Cardiac fibroblast (primary cell): Measurements from ENCODE around the gene MYH7B.

Experiments used
- DNase-seq, 2 donors: peaks; one replicate each; pipeline versions ENCODE4 v3.0.0 to v3.0.0-alpha.2; 2010; ENCODE audit warnings: low read depth in 2 of 2
- H3K4me3 ChIP-seq, 2 donors: replicated peaks in 1 of 2; 1 replicate in 1 of 2; 2 replicates in 1 of 2; pipeline ENCODE4 v1.5.1; 2011; ENCODE audit warnings: low read depth in 2 of 2, low read length in 2 of 2, mild to moderate bottlenecking in 2 of 2, moderate library complexity in 1 of 2
- TF ChIP-seq, protein P1 (sequence below): IDR thresholded peaks from one replicate; pipeline ENCODE4 v1.5.1; 2011; ENCODE audit warnings: low read depth, mild to moderate bottlenecking, low read length, inconsistent platforms

The MYH7B gene

DNA sequence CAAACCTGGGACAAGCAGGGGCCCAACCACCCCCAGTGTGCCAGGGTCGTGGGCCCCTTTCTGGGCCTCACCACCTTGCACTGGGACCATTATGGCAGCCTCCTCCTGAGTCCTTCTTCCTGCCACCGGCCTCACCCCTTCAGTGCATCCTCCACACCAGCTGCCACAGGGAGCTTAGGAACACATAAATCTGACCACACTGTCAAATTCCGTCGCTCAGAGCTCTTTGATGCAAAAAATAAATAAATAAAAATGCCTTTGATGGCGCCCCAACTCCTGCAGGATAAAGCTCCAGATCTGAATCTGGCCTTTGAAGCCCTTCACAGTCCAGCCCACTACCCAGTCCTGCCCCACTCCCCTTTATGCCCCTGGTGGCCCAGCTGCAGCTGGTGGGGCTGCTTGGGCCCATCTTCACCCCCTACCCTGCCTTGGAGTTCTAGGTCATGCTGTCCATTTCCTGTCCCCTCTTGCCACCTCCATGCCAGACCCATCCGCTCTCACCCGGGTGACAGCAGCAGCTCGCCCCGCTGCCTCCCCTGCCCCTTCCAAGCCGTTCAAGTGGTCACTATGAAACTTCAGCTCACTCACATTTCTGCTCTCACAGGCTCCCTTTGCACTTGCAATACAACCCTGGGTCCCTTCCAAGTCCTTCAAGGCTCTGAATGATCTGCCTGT is 16.0 kb downstream of the MYH7B start:
- TF ChIP-seq, protein P1, sequence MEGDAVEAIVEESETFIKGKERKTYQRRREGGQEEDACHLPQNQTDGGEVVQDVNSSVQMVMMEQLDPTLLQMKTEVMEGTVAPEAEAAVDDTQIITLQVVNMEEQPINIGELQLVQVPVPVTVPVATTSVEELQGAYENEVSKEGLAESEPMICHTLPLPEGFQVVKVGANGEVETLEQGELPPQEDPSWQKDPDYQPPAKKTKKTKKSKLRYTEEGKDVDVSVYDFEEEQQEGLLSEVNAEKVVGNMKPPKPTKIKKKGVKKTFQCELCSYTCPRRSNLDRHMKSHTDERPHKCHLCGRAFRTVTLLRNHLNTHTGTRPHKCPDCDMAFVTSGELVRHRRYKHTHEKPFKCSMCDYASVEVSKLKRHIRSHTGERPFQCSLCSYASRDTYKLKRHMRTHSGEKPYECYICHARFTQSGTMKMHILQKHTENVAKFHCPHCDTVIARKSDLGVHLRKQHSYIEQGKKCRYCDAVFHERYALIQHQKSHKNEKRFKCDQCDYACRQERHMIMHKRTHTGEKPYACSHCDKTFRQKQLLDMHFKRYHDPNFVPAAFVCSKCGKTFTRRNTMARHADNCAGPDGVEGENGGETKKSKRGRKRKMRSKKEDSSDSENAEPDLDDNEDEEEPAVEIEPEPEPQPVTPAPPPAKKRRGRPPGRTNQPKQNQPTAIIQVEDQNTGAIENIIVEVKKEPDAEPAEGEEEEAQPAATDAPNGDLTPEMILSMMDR, result no peak
- H3K4me3 ChIP-seq, result no peak overlapping the region
- DNase-seq, result no peak

DNA sequence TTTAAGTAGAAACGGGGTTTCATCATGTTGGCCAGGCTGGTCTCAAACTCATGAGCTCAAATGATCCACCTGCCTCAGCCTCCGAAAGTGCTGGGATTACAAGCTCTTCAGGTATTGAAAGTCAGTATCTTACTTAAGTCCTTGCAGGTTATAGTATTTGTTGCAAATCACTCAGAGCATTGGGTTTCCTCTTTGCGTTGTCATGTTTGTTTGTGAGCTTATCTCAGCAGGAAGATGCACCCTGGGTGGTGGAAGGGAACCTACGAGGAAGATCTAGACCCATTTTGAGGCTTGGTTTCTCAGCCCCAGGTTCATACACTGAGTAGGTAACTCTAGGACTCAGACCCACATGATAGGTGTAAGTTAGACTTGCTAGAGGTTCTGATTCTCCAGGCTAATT is 18.6 kb downstream of the MYH7B start:
- no peak for DNase-seq
- no peak overlapping the region for H3K4me3 ChIP-seq
- TF ChIP-seq, protein P1, result no peak

DNA sequence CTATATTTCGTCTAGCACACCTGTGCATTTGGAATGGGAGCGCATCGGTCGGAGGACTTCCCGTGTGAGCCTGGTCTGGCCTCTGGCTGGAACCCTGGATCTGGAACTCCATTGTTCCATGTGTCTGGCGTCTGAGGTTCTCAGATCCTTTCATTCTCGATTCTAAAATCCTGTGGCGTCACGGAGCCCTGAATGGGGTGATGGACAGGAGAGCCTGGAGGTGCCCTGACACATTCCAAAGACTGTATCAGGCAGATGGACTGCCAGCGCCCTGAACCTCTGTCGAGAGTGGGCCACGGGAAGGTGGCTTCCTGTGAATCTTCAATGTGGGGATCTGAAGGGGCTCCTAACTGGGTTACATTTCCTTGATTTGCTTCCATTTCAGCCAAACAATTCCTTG is 20.6 kb downstream of the MYH7B start:
- H3K4me3 ChIP-seq, result no peak overlapping the region
- TF ChIP-seq, protein P1, result no peak
- no peak for DNase-seq

DNA sequence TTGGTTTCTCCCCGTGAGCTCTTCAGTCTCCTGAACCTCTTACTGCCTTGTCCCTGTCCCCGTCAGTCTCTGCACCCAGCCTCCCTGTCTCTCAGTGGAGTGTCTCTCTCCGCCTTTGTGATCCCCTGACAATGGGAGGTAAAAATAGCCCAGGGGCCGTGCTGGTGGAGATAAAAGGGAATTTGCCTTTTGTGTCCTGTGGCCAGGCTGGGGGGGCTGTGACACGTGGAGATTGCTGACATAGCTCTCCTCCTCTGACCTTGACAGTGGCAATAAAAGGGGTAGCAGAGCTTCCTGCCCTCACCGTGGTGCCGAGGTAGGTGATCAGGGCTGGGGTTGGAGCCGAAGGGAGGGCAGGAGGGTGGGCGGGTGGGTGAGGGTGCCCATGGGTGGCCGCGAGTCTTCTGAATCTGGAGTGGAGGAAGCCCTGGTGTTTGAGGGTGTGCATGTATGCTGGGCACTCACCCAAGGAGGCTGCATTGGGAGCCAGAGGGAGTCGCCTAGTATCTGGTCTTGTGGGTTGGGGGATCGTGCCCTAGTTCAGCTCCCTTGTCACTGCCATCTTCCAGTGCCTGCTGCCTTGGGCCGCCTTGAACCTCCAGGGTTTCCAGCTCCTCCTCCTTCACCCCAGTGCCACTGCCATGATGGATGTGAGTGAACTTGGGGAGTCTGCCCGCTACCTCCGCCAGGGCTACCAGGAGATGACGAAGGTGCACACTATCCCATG is 21.9 kb downstream of the MYH7B start:
- no peak overlapping the region for H3K4me3 ChIP-seq
- DNase-seq, result no peak
- TF ChIP-seq, protein P1, result no peak

DNA sequence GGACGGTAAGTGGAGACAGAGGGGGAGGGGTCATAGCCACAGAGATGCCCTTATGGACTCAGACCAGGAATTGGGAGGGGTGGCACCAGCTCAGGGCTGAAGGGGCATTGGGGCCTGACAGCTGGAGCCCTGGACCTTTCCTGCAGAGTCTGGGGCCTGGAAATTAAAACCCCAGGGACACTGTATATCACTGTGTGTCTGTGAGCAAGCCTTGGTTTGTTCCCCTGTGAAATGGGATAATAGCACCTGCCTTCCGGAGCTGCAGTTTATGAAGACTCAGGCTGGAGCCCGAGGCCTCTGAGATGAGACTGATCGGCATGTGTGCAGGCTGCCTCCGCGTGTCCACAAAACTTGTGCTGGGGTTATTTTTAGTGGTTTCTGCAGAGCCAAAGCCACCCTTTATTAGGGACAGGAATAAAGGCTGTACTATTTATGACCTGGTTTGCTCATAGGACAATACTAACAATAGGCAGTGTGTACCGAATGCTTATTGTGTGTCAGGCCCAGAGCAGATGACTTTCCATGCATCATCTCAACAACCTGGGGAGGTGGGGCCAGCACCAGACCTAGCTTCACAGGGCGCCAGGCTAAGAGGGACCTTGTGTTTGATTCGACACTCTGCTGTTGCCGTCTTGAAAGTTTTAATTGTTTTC is 22.6 kb downstream of the MYH7B start:
- TF ChIP-seq, protein P1, result no peak
- no peak for DNase-seq
- H3K4me3 ChIP-seq, result no peak overlapping the region

DNA sequence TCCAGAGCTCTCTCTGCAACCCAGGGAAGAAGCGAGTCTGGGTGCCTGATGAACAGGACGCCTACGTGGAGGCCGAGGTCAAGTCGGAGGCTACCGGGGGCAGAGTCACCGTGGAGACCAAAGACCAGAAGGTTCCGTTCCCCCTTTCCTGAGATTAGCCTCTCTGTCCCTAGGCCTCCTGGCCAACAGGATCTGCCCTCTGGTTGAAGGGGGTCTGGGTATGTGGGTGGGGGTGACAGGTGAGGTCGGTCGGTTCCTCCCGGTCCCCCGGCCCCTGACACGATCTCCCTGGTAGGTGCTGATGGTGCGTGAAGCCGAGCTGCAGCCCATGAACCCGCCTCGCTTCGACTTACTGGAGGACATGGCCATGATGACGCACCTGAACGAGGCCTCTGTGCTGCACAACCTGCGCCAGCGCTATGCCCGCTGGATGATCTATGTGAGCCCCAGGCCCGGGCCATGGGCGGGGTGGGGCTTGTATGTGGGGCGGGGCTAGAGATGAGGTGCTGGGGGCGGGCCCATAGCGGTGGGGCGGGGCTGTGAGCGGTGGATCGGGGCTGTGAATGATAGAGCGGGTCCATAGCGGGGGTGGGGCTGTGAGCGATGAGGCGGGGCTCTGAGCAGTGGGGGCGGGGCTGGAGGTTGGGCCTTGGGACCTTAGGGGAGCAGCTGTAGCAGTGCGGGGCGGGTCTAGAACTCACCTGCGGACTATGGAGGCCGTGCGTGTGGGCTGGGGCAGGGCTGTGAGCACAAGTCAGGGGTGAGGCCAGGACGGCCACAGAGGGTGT is 23.9 kb downstream of the MYH7B start:
- H3K4me3 ChIP-seq, result no peak overlapping the region
- no peak for DNase-seq
- TF ChIP-seq, protein P1, result no peak
